ENCODE results near the gene TMEM201. TPM values are rescaled to one million over a fixed set of nuclear protein-coding genes. Genes with fewer than 3 reads are reported as not detected.

Gene TMEM201
- total and polyA plus RNA-seq, 2 of the 8 experiments (the other 6 are each of a cell fraction or from before 2014, with no cell fraction given): 8.2 to 27.1 TPM

GRCh38 chr1:9633493-9633892, 44.8 kb downstream of the TMEM201 start:
- no peak overlapping the region for H2BK12ac ChIP-seq (ENCODE audit: low read depth, low read length)
- H3K14ac ChIP-seq (ENCODE audit: insufficient read length): no peak overlapping the region
- no peak overlapping the region for H2BK5ac ChIP-seq (ENCODE audit: low read depth, low read length)
- 0 out of 4 replicates have a peak, but pooled peaks cover 0 to 2% of the 10 kb centered on the region in 2 experiments for H3K9me3 ChIP-seq (ENCODE audit: insufficient read depth in 2 of 2, low read depth in 1 of 2, low read length in 1 of 2)
- no peak overlapping the region for H2AFZ ChIP-seq (ENCODE audit: low read length)
- no peaks in the 10 kb centered on the region for H3K79me2 ChIP-seq (ENCODE audit: control insufficient read depth in 1 of 2, insufficient read depth in 2 of 2, low read length in 2 of 2)
- FAIRE-seq: no peak
- no peak overlapping the region for H2AK5ac ChIP-seq (ENCODE audit: low read depth, low read length)
- H3K27me3 ChIP-seq (replicated peaks in 1 of 4; ENCODE audit: control insufficient read depth in 3 of 4, extremely low read depth in 1 of 4, insufficient read depth in 3 of 4, low read length in 3 of 4): no peaks in the 10 kb centered on the region
- no peak overlapping the region for H3K4me2 ChIP-seq (ENCODE audit: insufficient read depth in 1 of 2, low read depth in 2 of 2, low read length in 2 of 2)
- no peaks in the 10 kb centered on the region for H3K23me2 ChIP-seq (ENCODE audit: low read depth, low read length)
- no peak overlapping the region for H4K5ac ChIP-seq (ENCODE audit: insufficient read length, low read depth, low read length)
- H3K4me3 ChIP-seq (ENCODE audit: extremely low read depth in 1 of 4, insufficient read depth in 2 of 4, low read depth in 3 of 4, low read length in 4 of 4): no peak overlapping the region
- no peak overlapping the region for H3K18ac ChIP-seq (ENCODE audit: extremely low read depth, low read length)
- no peak overlapping the region for H3K4ac ChIP-seq (replicated peaks; ENCODE audit: insufficient read length, low read depth, low read length)
- no peak overlapping the region for H2BK15ac ChIP-seq (ENCODE audit: low read length)
- no peak overlapping the region for H3K23ac ChIP-seq (ENCODE audit: insufficient read length)
- 94% methylated on average over 6 of the region's 6 CpGs; no CpG with 5 or more reads in 1 of the 2 experiments for WGBS, 2 experiments (ENCODE audit: extremely low coverage in 1 of 2, insufficient coverage in 1 of 2, insufficient read length in 1 of 2, insufficient replicate concordance in 2 of 2, low coverage in 1 of 2, low lambda C conversion rate in 2 of 2, missing lambda C conversion rate in 1 of 2)
- TF ChIP-seq PHF8 (conservative IDR thresholded peaks at IDR 0.05; ENCODE audit: low read depth, low read length) (no peak), SAP30 (IDR thresholded peaks at IDR 0.05; ENCODE audit: insufficient read depth, insufficient replicate concordance, low read length) (no peak), TAF1 (IDR thresholded peaks at IDR 0.05; ENCODE audit: low read depth, low read length) (no peak), SP4 (IDR thresholded peaks at IDR 0.05; ENCODE audit: low read length) (no peak), CTBP2 (IDR thresholded peaks at IDR 0.05; ENCODE audit: borderline replicate concordance, insufficient read depth, insufficient read length, low read length) (no peak), KDM5A (IDR thresholded peaks at IDR 0.05; ENCODE audit: low read length) (no peak), CHD1 (IDR thresholded peaks at IDR 0.05; ENCODE audit: low read depth, low read length) (no peak), GTF2F1 (IDR thresholded peaks at IDR 0.05; ENCODE audit: borderline replicate concordance, low read depth, low read length) (no peak), MAFK (IDR thresholded peaks at IDR 0.05; ENCODE audit: low read depth, low read length) (no peak)
- TF ChIP-seq, protein P1, sequence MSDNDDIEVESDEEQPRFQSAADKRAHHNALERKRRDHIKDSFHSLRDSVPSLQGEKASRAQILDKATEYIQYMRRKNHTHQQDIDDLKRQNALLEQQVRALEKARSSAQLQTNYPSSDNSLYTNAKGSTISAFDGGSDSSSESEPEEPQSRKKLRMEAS (IDR thresholded peaks at IDR 0.05): no peak
- H2BK120ac ChIP-seq (replicated peaks; ENCODE audit: low read depth, low read length): no peak overlapping the region
- no peak overlapping the region for H3K56ac ChIP-seq (replicated peaks; ENCODE audit: insufficient read length, low read depth, low read length)
- H3K79me1 ChIP-seq (ENCODE audit: low read depth, low read length): no peaks in the 10 kb centered on the region
- DNase-seq (ENCODE audit: low read depth in 1 of 2, low spot score in 2 of 2): no peak
- ChIA-PET POLR2A (ENCODE audit: partially characterized antibody) (no interaction called here), CTCF (ENCODE audit: partially characterized antibody) (interaction anchor here (0.9 kb wide), 2 partner anchors 18 to 92 kb away, joined by 3 read pairs; no protein-coding TSS in a partner anchor)
- no peak overlapping the region for H4K8ac ChIP-seq (ENCODE audit: extremely low read depth, insufficient read depth, low read length)
- no peak overlapping the region for H3K9ac ChIP-seq (replicated peaks in 1 of 4; ENCODE audit: extremely low read depth in 1 of 4, low read depth in 3 of 4, low read length in 3 of 4)
- no peak overlapping the region for H3K27ac ChIP-seq (ENCODE audit: low read depth, low read length)
- no peak overlapping the region for H4K91ac ChIP-seq (replicated peaks; ENCODE audit: insufficient read length, low read length)
- no peaks in the 10 kb centered on the region for H4K20me1 ChIP-seq (replicated peaks in 1 of 2; ENCODE audit: control insufficient read depth in 1 of 2, insufficient read depth in 2 of 2, low read length in 2 of 2)
- H3K36me3 ChIP-seq (ENCODE audit: control insufficient read depth in 2 of 4, insufficient read depth in 4 of 4, low read length in 3 of 4): no peaks in the 10 kb centered on the region
- peaks cover 0 to 4% (median 2%) of the 10 kb centered on the region in 4 experiments; a peak in 4 of 7 replicates for H3K4me1 ChIP-seq (replicated peaks in 1 of 4; ENCODE audit: control insufficient read depth in 3 of 4, insufficient read depth in 4 of 4, low read length in 3 of 4)
- H2BK20ac ChIP-seq (ENCODE audit: low read length): no peak overlapping the region
